GM23248 (cell line): ENCODE results near the gene IFT52.

Experiments
- EZH2 ChIP-seq: fragments of 200-600 bp; sonication (generic); IDR thresholded peaks from 2 replicates; pipeline ENCODE4 v1.6.1; 2018; ENCODE audit warnings: antibody characterized with exemption, mild to moderate bottlenecking; ENCODE audit not compliant: insufficient read depth, poor library complexity, severe bottlenecking
- EZH2phosphoT487 ChIP-seq: fragments of 200-600 bp; sonication (generic); IDR thresholded peaks from 2 replicates; pipeline ENCODE4 v1.6.1; 2018; ENCODE audit warnings: antibody characterized with exemption, moderate library complexity, mild to moderate bottlenecking, low read depth; ENCODE audit not compliant: insufficient read depth

DNA sequence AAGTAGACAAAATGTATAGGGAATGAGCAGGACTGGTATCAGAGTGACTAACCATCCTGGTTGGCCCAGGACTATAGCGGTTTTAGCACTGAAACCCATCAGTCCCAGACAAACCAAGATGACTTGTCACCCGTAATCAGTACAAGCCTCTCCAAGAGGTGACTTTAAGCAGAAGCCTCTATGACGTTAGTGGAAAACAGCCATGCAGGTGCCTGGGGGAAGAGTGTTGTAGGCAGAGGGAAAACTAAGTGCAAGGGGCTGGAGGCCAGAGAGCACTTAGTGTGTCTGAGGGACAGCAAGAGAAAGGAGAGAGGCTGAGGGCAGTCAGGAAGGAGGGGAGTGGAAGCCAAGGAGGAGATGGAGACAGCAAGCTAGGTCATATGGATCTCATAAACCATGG, 29.8 kb upstream of the IFT52 start:
- no peak for TF ChIP-seq EZH2
- no peak for TF ChIP-seq EZH2phosphoT487
